Middle frontal gyrus (tissue), 1 donor: ENCODE data around the gene CAPN2.

ENCODE experiments used
- DNase-seq: peaks from one replicate; pipeline ENCODE4 v3.0.0-alpha.2; 2015; ENCODE audit warnings: low spot score; ENCODE audit errors: extremely low spot score

Gene CAPN2

GRCh38 chr1:223824712-223825111, 112.4 kb downstream of the CAPN2 start:
- DNase-seq, result no peak
